Astrocyte (in vitro differentiated cells and primary cell): ENCODE data around the gene CHL1.

Experiments
- CTCF ChIP-seq: IDR thresholded peaks from 2 replicates; pipeline ENCODE4 v1.5.1; 2011; ENCODE audit warnings: low read depth, mild to moderate bottlenecking, inconsistent platforms, low read length, moderate library complexity; ENCODE audit not compliant: insufficient read depth
- EZH2 ChIP-seq: IDR thresholded peaks from 2 replicates; pipeline ENCODE4 v1.6.1; 2012; ENCODE audit warnings: mild to moderate bottlenecking, low read length, inconsistent platforms; ENCODE audit not compliant: insufficient read depth

GRCh38 chr3:347581-347980 lies 151.0 kb downstream of the CHL1 start:
- no peak for TF ChIP-seq CTCF
- no peak for TF ChIP-seq EZH2
